PC-3 (cell line): ENCODE measurements around the gene MAGI1.

Source experiments
- CTCF ChIP-seq: fragments of 300-600 bp; sonication (generic); conservative IDR thresholded peaks from 2 replicates; pipeline ENCODE4 v1.5.1; 2017; ENCODE audit warnings: antibody characterized with exemption, low read depth, mild to moderate bottlenecking, low read length
- EZH2 ChIP-seq: fragments of 300-600 bp; sonication (generic); IDR thresholded peaks from one replicate; pipeline ENCODE4 v1.6.1; 2017; ENCODE audit warnings: antibody characterized with exemption, mild to moderate bottlenecking, low read length; ENCODE audit not compliant: unreplicated experiment

DNA sequence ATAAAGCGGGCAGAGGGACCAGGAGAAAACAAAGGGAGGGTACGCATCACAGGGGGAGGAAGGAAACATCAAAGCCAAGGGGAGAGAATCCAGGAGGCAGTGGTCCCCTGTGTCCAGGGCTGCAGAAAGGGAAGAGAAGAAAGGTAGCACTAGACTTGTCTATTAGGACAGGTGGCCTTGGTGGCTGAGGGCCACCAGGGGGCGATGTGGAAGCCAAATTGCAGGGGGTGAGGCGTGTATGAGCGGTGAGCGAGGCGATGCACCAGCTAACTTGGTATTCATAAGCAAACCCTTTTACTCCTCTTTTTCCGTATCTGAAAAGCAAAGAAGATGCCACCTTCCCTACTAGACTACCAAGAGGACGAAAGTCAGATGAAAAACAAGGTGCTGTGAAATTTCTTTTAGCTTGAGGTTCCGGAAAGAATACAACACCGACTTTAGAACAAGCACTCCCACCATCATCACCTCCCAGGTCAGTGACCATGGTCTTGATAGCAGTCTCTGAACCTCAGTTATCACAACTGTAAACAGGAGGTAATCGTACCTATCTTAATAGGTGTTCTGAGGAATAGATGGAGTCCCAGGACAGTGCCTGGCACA lies 696.5 kb downstream of the MAGI1 start:
- TF ChIP-seq CTCF (peak; percentile 65), EZH2 (no peak)
